Measurements from ENCODE around the gene SLC7A6OS.

Gene SLC7A6OS

GRCh38 chr16:68343137-68343536 lies 32.4 kb upstream of the SLC7A6OS start:
- DNase-seq: no peak

- DNase-seq: no peak
Measured at GRCh38 chr16:68342620-68343019, 31.9 kb upstream of the SLC7A6OS start.

GRCh38 chr16:68339214-68339613 lies 28.5 kb upstream of the SLC7A6OS start:
- DNase-seq: no peak

- DNase-seq: no peak
Measured at GRCh38 chr16:68338326-68339119, 27.8 kb upstream of the SLC7A6OS start.

GRCh38 chr16:68335175-68335574 lies 24.4 kb upstream of the SLC7A6OS start:
- DNase-seq: no peak

- DNase-seq: no peak
Measured at GRCh38 chr16:68332411-68333121, 21.8 kb upstream of the SLC7A6OS start.

- no peak for DNase-seq
Measured at GRCh38 chr16:68331879-68332410, 21.2 kb upstream of the SLC7A6OS start.

- no peak for DNase-seq
Measured at GRCh38 chr16:68328860-68329390, 18.2 kb upstream of the SLC7A6OS start.

GRCh38 chr16:68328151-68328859 lies 17.6 kb upstream of the SLC7A6OS start:
- peak; percentile 78 for DNase-seq

- no peak for DNase-seq
Measured at GRCh38 chr16:68324780-68325357, 14.1 kb upstream of the SLC7A6OS start.

GRCh38 chr16:68324336-68324735 lies 13.6 kb upstream of the SLC7A6OS start:
- DNase-seq: no peak

GRCh38 chr16:68319185-68319908 lies 8.6 kb upstream of the SLC7A6OS start:
- no peak for DNase-seq

- no peak for DNase-seq
Measured at GRCh38 chr16:68313116-68313515, 2.4 kb upstream of the SLC7A6OS start.

GRCh38 chr16:68310437-68310773 lies 341 bp downstream of the SLC7A6OS start:
- no peak for DNase-seq

- DNase-seq: no peak
Measured at GRCh38 chr16:68309799-68310198, 947 bp downstream of the SLC7A6OS start.

- DNase-seq: no peak
Measured at GRCh38 chr16:68306633-68307032, 4.1 kb downstream of the SLC7A6OS start.

GRCh38 chr16:68300734-68301459 lies 9.8 kb downstream of the SLC7A6OS start:
- no peak for DNase-seq

- no peak for DNase-seq
Measured at GRCh38 chr16:68299571-68300453, 10.9 kb downstream of the SLC7A6OS start.

- peak; percentile 20 for DNase-seq
Measured at GRCh38 chr16:68298907-68299561, 11.7 kb downstream of the SLC7A6OS start.

- DNase-seq: no peak
Measured at GRCh38 chr16:68298312-68298711, 12.4 kb downstream of the SLC7A6OS start.
